GM18505 (cell line): Measurements from ENCODE around the gene LTA4H.
A peak's percentile ranks its signal among the peaks of the same experiment; 100 is the strongest.

Experiments used
- ATAC-seq: cut with Tn5 transposase; IDR thresholded peaks from one replicate; pipeline ENCODE4 v1.9.1; 2021; ENCODE audit not compliant: unreplicated experiment
- POLR2A ChIP-seq: IDR thresholded peaks from 4 replicates; pipeline ENCODE4 v1.6.1; 2011; ENCODE audit warnings: borderline replicate concordance; ENCODE audit not compliant: insufficient read depth, insufficient read length; ENCODE audit errors: extremely low read depth

Gene LTA4H

GRCh38 chr12:96064966-96065365 lies 29.6 kb upstream of the LTA4H start:
- ATAC-seq: no peak
- TF ChIP-seq POLR2A: no peak

- no peak for ATAC-seq
- no peak for TF ChIP-seq POLR2A
Observed at GRCh38 chr12:96064271-96064670, 28.9 kb upstream of the LTA4H start.

- no peak for TF ChIP-seq POLR2A
- no peak for ATAC-seq
Observed at GRCh38 chr12:96063046-96063445, 27.7 kb upstream of the LTA4H start.

- TF ChIP-seq POLR2A: no peak
- peak; percentile 77 for ATAC-seq
Observed at GRCh38 chr12:96061864-96062453, 26.6 kb upstream of the LTA4H start.

GRCh38 chr12:96061323-96061722 lies 25.9 kb upstream of the LTA4H start:
- no peak for ATAC-seq
- TF ChIP-seq POLR2A: no peak

- no peak for ATAC-seq
- no peak for TF ChIP-seq POLR2A
Observed at GRCh38 chr12:96060041-96060440, 24.7 kb upstream of the LTA4H start.

- ATAC-seq: no peak
- no peak for TF ChIP-seq POLR2A
Observed at GRCh38 chr12:96057986-96058553, 22.7 kb upstream of the LTA4H start.

GRCh38 chr12:96056646-96057455 lies 21.5 kb upstream of the LTA4H start:
- ATAC-seq: no peak
- no peak for TF ChIP-seq POLR2A

GRCh38 chr12:96054244-96054610 lies 18.8 kb upstream of the LTA4H start:
- no peak for ATAC-seq

GRCh38 chr12:96053476-96054243 lies 18.3 kb upstream of the LTA4H start:
- TF ChIP-seq POLR2A: no peak
- ATAC-seq: no peak

More at GRCh38 chr12:96054244-96054610, 18.8 kb upstream of the LTA4H start:
- no peak for TF ChIP-seq POLR2A

GRCh38 chr12:96051756-96052485 lies 16.5 kb upstream of the LTA4H start:
- no peak for ATAC-seq
- TF ChIP-seq POLR2A: no peak

- ATAC-seq: no peak
- TF ChIP-seq POLR2A: no peak
Observed at GRCh38 chr12:96050139-96050538, 14.8 kb upstream of the LTA4H start.

GRCh38 chr12:96049101-96049500 lies 13.7 kb upstream of the LTA4H start:
- TF ChIP-seq POLR2A: no peak
- ATAC-seq: no peak

- no peak for TF ChIP-seq POLR2A
- no peak for ATAC-seq
Observed at GRCh38 chr12:96048393-96048969, 13.1 kb upstream of the LTA4H start.
